K562 (cell line): Measurements from ENCODE around the gene DENND5B. TPM values are rescaled to one million over a fixed set of nuclear protein-coding genes. Genes with fewer than 3 reads are reported as not detected.

Experiments
- ATAC-seq: fragments of 200-7000 bp; cut with Tn5 transposase; 3 replicates; pipeline ENCODE4 v1.9.1; 2020; ENCODE audit warnings: moderate library complexity
- BruUV-seq: library from RNA; stranded (reverse); fragments of 400-500 nt; replicated peaks from 2 replicates; lab custom pipeline; 2021; lab: Mats Ljungman, UMichigan
- CTCF ChIA-PET: fragments of 300-600 bp; formaldehyde crosslinking; extraction: SDS; loops from one replicate; lab custom pipeline; 2021; ENCODE audit warnings: low intra/inter-chr PET ratio; lab: Yijun Ruan, JAX
- POLR2A ChIA-PET: fragments of 300-600, 350-650 bp; sonication (Branson Sonifier 250); formaldehyde crosslinking; extraction: SDS; loops from one replicate; lab custom pipeline; 2021; ENCODE audit warnings: antibody characterized with exemption, inconsistent platforms; lab: Yijun Ruan, JAX
- DNase-seq, 4 experiments: peaks; one replicate each; pipeline versions ENCODE4 v3.0.0 to v3.0.0-alpha.2; 2011 to 2018; ENCODE audit warnings: low spot score in 3 of 4, mixed read lengths in 3 of 4; ENCODE audit errors: extremely low read depth in 1 of 4
- FAIRE-seq: peaks from 2 replicates; lab custom pipeline; 2011; peaks lifted over from hg19 to GRCh38; lab: Jason Lieb, UNC
- H2AFZ ChIP-seq: 2 replicates; pipeline ENCODE4 v1.6.0; 2011; ENCODE audit warnings: low read depth, low read length, control low read depth, inconsistent platforms
- H3K27ac ChIP-seq: fragments of 200-600 bp; 3 replicates; pipeline ENCODE4 v1.8.0; 2011; ENCODE audit warnings: low read depth, mild to moderate bottlenecking, control low read depth, inconsistent platforms, low read length, moderate library complexity, mixed read lengths; ENCODE audit errors: extremely low read depth
- H3K27me3 ChIP-seq, 2 experiments: fragments of 300-600 bp in 1 of 2; 2 replicates in 1 of 2; 3 replicates in 1 of 2; pipeline versions ENCODE4 v1.6.0 to v1.8.0; 2011; ENCODE audit warnings: inconsistent platforms in 2 of 2, low read length in 2 of 2, mild to moderate bottlenecking in 1 of 2, mixed read lengths in 1 of 2, moderate library complexity in 1 of 2; ENCODE audit not compliant: control insufficient read depth in 2 of 2, insufficient read depth in 2 of 2
- H3K36me3 ChIP-seq: fragments of 300-600 bp; 3 replicates; pipeline ENCODE4 v1.8.0; 2011; ENCODE audit warnings: mild to moderate bottlenecking, low read length, inconsistent platforms; ENCODE audit not compliant: control insufficient read depth, insufficient read depth
- H3K4me1 ChIP-seq, 2 experiments: fragments of 200-600 bp in 1 of 2; replicated peaks in 1 of 2; 2 replicates in 1 of 2; 3 replicates in 1 of 2; pipeline versions ENCODE4 v1.5.1 to v1.8.0; 2011; ENCODE audit warnings: inconsistent platforms in 2 of 2, low read length in 2 of 2, mild to moderate bottlenecking in 1 of 2, mixed read lengths in 1 of 2, moderate library complexity in 1 of 2; ENCODE audit not compliant: control insufficient read depth in 2 of 2, insufficient read depth in 2 of 2
- H3K4me2 ChIP-seq: 2 replicates; pipeline ENCODE4 v1.6.1; 2011; ENCODE audit warnings: low read length, control low read depth, inconsistent platforms, mixed read lengths; ENCODE audit not compliant: insufficient read depth
- H3K4me3 ChIP-seq: fragments of 200-600 bp; sonication (generic), shearing (Covaris generic); 2 replicates; pipeline ENCODE4 v1.5.1; 2016; ENCODE audit warnings: control low read depth, inconsistent platforms
- H3K79me2 ChIP-seq: fragments of 200-600 bp; 3 replicates; pipeline ENCODE4 v1.8.0; 2011; ENCODE audit warnings: low read length, inconsistent platforms; ENCODE audit not compliant: control insufficient read depth, insufficient read depth
- H3K9ac ChIP-seq, 2 experiments: 2 replicates each; pipeline versions ENCODE4 v1.6.0 to v1.6.1; 2011; ENCODE audit warnings: low read depth in 2 of 2, low read length in 2 of 2, control low read depth in 1 of 2, inconsistent platforms in 1 of 2, mild to moderate bottlenecking in 1 of 2, mixed read lengths in 1 of 2; ENCODE audit not compliant: insufficient read depth in 1 of 2
- H3K9me1 ChIP-seq: one replicate; pipeline ENCODE4 v1.6.0; 2011; ENCODE audit warnings: inconsistent platforms, mild to moderate bottlenecking, low read length, moderate library complexity; ENCODE audit not compliant: control insufficient read depth, insufficient read depth
- H3K9me3 ChIP-seq: replicated peaks from 2 replicates; pipeline ENCODE4 v1.5.1; 2011; ENCODE audit warnings: low read depth, low read length, inconsistent platforms; ENCODE audit not compliant: control insufficient read depth, insufficient read depth
- H4K20me1 ChIP-seq: replicated peaks from 2 replicates; pipeline ENCODE4 v1.6.1; 2011; ENCODE audit warnings: low read length, inconsistent platforms, mixed read lengths; ENCODE audit not compliant: control insufficient read depth, insufficient read depth
- BCOR ChIP-seq: fragments of 450-650 bp; IDR thresholded peaks from 2 replicates; pipeline ENCODE4 v1.6.1; 2016
- LARP7 ChIP-seq: fragments of 450-650 bp; IDR thresholded peaks from 2 replicates; pipeline ENCODE4 v1.6.1; 2016
- MTF1 ChIP-seq: fragments of 250-450 bp; sonication (Bioruptor Pico); IDR thresholded peaks from 2 replicates; pipeline ENCODE4 v1.9.0; 2021; ENCODE audit warnings: moderate library complexity, mild to moderate bottlenecking, inconsistent platforms, borderline replicate concordance
- NR1H2 ChIP-seq: sonication (generic); formaldehyde crosslinking; IDR thresholded peaks from 2 replicates; pipeline ENCODE4 v1.4.0; 2020; ENCODE audit warnings: mild to moderate bottlenecking, missing genetic modification reagents
- PRMT5 ChIP-seq: sonication (generic); formaldehyde crosslinking; IDR thresholded peaks from 2 replicates; pipeline ENCODE4 v1.5.0; 2020; ENCODE audit warnings: missing genetic modification reagents
- SIN3A ChIP-seq, 2 experiments: fragments of 150-350 bp in 1 of 2; IDR thresholded peaks; 2 replicates each; pipeline ENCODE4 v1.6.1; 2011 to 2016; ENCODE audit warnings: borderline replicate concordance in 2 of 2, low read depth in 2 of 2, low read length in 2 of 2, mild to moderate bottlenecking in 2 of 2, moderate library complexity in 2 of 2; ENCODE audit not compliant: control insufficient read depth in 1 of 2
- ZNF263 ChIP-seq: sonication (generic); formaldehyde crosslinking; IDR thresholded peaks from 2 replicates; pipeline ENCODE4 v1.8.0; 2022; ENCODE audit warnings: mild to moderate bottlenecking, missing genetic modification reagents, borderline replicate concordance
- ZNF695 ChIP-seq: fragments of 450-650 bp; formaldehyde crosslinking; IDR thresholded peaks from 2 replicates; pipeline ENCODE4 v1.4.0; 2020; ENCODE audit warnings: mild to moderate bottlenecking, moderate library complexity
- WGBS: fragments of 100-300 bp; shearing (Covaris generic); methylation state at CpG from one replicate; pipeline ENCODE4 v1.1.6; 2016; ENCODE audit warnings: low coverage, mixed read lengths; ENCODE audit not compliant: insufficient coverage; ENCODE audit errors: missing lambda C conversion rate; 5-methylcytosine and 5-hydroxymethylcytosine counted together
- in situ Hi-C: fragments of 300-500 bp; cut with MboI; formaldehyde crosslinking; loops from 4 replicates; pipeline ENCODE4 v1.15.0; 2018; ENCODE audit warnings: inconsistent platforms, mixed read lengths
- intact Hi-C: fragments of 100-400 bp; cut with micrococcal nuclease; formaldehyde crosslinking; loops from 2 replicates; pipeline ENCODE4 v1.14.2; 2022
- polyA plus RNA-seq, 8 experiments: library from polyadenylated mRNA; depleted of rRNA in 4 of 8; stranded (reverse) in 5 of 8; unstranded in 3 of 8; fragments of >200 nt; fragmentation: Nextera tagmentation in 2 of 8; fragmentation: Illumina TruSeq in 1 of 8; extraction: Ambion mirVana in 2 of 8; extraction: Trizol in 1 of 8; gene quantifications; 2 replicates each; pipeline versions ENCODE4 v1.2.1 to v1.2.3, GENCODE V29; 2011 to 2014; ENCODE audit warnings: inconsistent platforms in 1 of 8, missing spikeins in 1 of 8
- total RNA-seq, 7 experiments: library from RNA; depleted of rRNA in 6 of 7; stranded (reverse); fragments of >200 nt in 6 of 7; fragmentation: Illumina TruSeq in 2 of 7; extraction: Trizol in 2 of 7; gene quantifications; 2 replicates each; pipeline versions ENCODE4 v1.2.1 to v1.2.3, GENCODE V29; 2011 to 2021; ENCODE audit warnings: low replicate concordance in 1 of 7
- TF ChIP-seq, protein P1 (sequence below), 2 experiments: fragments of 450-650 bp in 1 of 2; sonication (generic) in 1 of 2; formaldehyde crosslinking in 1 of 2; IDR thresholded peaks; 2 replicates each; pipeline versions ENCODE4 v1.7.1 to v1.9.0; 2016 to 2022; ENCODE audit warnings: inconsistent platforms in 1 of 2, mild to moderate bottlenecking in 1 of 2, missing genetic modification reagents in 1 of 2

The DENND5B gene
- total and polyA plus RNA-seq, 9 of the 15 experiments (the other 6 are each of a cell fraction or from before 2014, with no cell fraction given), result 0.99 to 6.0 (median 3.6) TPM

DNA sequence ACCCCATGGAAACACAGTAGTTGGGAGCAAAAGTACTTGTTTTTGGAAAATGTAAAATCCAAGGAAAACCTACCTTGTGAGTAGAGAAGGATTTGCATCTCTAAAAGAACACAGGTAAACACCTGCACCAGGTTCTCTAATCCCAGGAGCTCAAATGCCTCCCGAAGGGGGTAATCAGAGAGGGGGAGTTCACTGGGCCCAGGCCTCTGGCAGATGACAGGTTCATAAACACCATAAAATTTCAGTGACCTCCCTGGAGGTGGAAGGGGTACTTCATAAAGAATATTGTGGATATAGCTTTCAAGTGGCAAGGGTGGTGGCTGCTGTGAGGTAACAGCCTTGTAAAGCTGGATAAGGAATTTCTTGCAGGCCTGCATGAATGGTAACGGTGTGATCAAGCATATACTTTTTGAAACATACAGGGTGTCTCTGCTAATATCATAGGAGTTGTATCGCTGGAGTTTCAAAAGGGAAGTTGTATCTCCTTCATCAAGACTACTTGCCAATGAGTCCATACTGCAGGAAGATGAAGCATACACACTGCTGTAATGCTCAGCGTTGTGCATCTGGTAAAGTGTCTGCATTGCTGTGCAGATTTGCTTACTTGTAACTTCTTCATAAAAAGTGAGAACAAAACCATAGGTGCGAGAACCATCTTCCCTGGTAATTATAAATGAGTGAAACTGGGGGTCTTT is 111.3 kb downstream of the DENND5B start:
- ATAC-seq (no peak), FAIRE-seq (no peak), DNase-seq (no peak)
- Histone ChIP-seq H3K27me3 (peaks cover 2 to 8% of the 10 kb centered on the region in 2 experiments; a peak in 3 of 5 replicates), H3K4me3 (no peak overlapping the region), H3K36me3 (no peaks in the 10 kb centered on the region), H4K20me1 (no peaks in the 10 kb centered on the region), H3K79me2 (no peaks in the 10 kb centered on the region), H3K9me3 (no peaks in the 10 kb centered on the region), H3K4me2 (no peak overlapping the region), H2AFZ (no peak overlapping the region), H3K9me1 (no peaks in the 10 kb centered on the region), H3K4me1 (no peaks in the 10 kb centered on the region), H3K9ac (no peak overlapping the region), H3K27ac (no peak overlapping the region)
- in situ Hi-C loops, result no loop called here
- WGBS, result 13% methylated on average over 5 of the region's 5 CpGs
- CTCF ChIA-PET, result interaction anchor here (0.6 kb wide), 1 partner anchor 1930 kb away, joined by 3 read pairs; no protein-coding TSS in a partner anchor
- BruUV-seq, result no TSS peak
- TF ChIP-seq BCOR (no peak), ZNF263 (CRISPR knock-in tag) (no peak), LARP7 (no peak), NR1H2 (CRISPR knock-in tag) (no peak), SIN3A (IDR thresholded peaks at IDR 0.05; ENCODE audit: borderline replicate concordance in 2 of 2, control insufficient read depth in 1 of 2, low read depth in 2 of 2, low read length in 2 of 2) (no peak), ZNF695 (CRISPR knock-in tag) (no peak), PRMT5 (no peak), MTF1 (CRISPR knock-in tag) (no peak)
- TF ChIP-seq, protein P1, sequence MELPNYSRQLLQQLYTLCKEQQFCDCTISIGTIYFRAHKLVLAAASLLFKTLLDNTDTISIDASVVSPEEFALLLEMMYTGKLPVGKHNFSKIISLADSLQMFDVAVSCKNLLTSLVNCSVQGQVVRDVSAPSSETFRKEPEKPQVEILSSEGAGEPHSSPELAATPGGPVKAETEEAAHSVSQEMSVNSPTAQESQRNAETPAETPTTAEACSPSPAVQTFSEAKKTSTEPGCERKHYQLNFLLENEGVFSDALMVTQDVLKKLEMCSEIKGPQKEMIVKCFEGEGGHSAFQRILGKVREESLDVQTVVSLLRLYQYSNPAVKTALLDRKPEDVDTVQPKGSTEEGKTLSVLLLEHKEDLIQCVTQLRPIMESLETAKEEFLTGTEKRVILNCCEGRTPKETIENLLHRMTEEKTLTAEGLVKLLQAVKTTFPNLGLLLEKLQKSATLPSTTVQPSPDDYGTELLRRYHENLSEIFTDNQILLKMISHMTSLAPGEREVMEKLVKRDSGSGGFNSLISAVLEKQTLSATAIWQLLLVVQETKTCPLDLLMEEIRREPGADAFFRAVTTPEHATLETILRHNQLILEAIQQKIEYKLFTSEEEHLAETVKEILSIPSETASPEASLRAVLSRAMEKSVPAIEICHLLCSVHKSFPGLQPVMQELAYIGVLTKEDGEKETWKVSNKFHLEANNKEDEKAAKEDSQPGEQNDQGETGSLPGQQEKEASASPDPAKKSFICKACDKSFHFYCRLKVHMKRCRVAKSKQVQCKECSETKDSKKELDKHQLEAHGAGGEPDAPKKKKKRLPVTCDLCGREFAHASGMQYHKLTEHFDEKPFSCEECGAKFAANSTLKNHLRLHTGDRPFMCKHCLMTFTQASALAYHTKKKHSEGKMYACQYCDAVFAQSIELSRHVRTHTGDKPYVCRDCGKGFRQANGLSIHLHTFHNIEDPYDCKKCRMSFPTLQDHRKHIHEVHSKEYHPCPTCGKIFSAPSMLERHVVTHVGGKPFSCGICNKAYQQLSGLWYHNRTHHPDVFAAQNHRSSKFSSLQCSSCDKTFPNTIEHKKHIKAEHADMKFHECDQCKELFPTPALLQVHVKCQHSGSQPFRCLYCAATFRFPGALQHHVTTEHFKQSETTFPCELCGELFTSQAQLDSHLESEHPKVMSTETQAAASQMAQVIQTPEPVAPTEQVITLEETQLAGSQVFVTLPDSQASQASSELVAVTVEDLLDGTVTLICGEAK (IDR thresholded peaks at IDR 0.05), result no peak
- TF ChIP-seq, protein P1 (CRISPR knock-in tag; IDR thresholded peaks at IDR 0.05), result no peak
- intact Hi-C loops, result no loop called here
- POLR2A ChIA-PET, result interaction anchor here (0.7 kb wide), 1 partner anchor 64 kb away, joined by 3 read pairs; no protein-coding TSS in a partner anchor
